GM12892 (cell line): ENCODE data around the gene NFKB1.
A peak's percentile ranks its signal among the peaks of the same experiment; 100 is the strongest.
"Not testable (repeated sequence)": the region's sequence is repeated elsewhere in the genome, so short reads cannot be mapped to it uniquely, and the experiment has no call there.

Source experiments
- DNase-seq: peaks from one replicate; pipeline ENCODE4 v3.0.0; 2011; ENCODE audit not compliant: insufficient read length
- FAIRE-seq: peaks from 2 replicates; lab custom pipeline; 2011; peaks lifted over from hg19 to GRCh38; lab: Jason Lieb, UNC
- POLR2A ChIP-seq: IDR thresholded peaks from 2 replicates; pipeline ENCODE4 v1.6.1; 2011; ENCODE audit warnings: low read depth, low read length, control low read depth
- POLR2AphosphoS5 ChIP-seq: IDR thresholded peaks from 2 replicates; pipeline ENCODE4 v1.6.1; 2011; ENCODE audit warnings: low read depth, low read length, control low read depth
- TAF1 ChIP-seq: IDR thresholded peaks from 2 replicates; pipeline ENCODE4 v1.6.1; 2011; ENCODE audit warnings: low read depth, mild to moderate bottlenecking, control low read depth, low read length, borderline replicate concordance

The NFKB1 gene

GRCh38 chr4:102560571-102561341 is 59.6 kb downstream of the NFKB1 start:
- FAIRE-seq = peak; percentile 77
- no peak for DNase-seq
- TF ChIP-seq POLR2A (no peak), TAF1 (no peak), POLR2AphosphoS5 (no peak)

- DNase-seq (no peak), FAIRE-seq (no peak)
- TF ChIP-seq POLR2AphosphoS5 = no peak
- TF ChIP-seq TAF1 = no peak
- TF ChIP-seq POLR2A = no peak
Observed at GRCh38 chr4:102563000-102563399, 61.8 kb downstream of the NFKB1 start.

GRCh38 chr4:102564399-102565059 is 63.4 kb downstream of the NFKB1 start:
- peak; percentile 92 for FAIRE-seq
- no peak for TF ChIP-seq POLR2AphosphoS5
- TF ChIP-seq POLR2A = peak; percentile 36; the same call in 1 of the 2 replicates
- no peak for DNase-seq

GRCh38 chr4:102565696-102566095 is 64.5 kb downstream of the NFKB1 start:
- DNase-seq = no peak
- FAIRE-seq = peak; percentile 56
- no peak for TF ChIP-seq POLR2A
- TF ChIP-seq TAF1 = no peak
- no peak for TF ChIP-seq POLR2AphosphoS5

- FAIRE-seq (no peak), DNase-seq (no peak)
- no peak for TF ChIP-seq TAF1
- no peak for TF ChIP-seq POLR2AphosphoS5
- TF ChIP-seq POLR2A = no peak
Observed at GRCh38 chr4:102566426-102566825, 65.3 kb downstream of the NFKB1 start.

GRCh38 chr4:102567427-102567826 is 66.3 kb downstream of the NFKB1 start:
- DNase-seq (no peak), FAIRE-seq (no peak)
- TF ChIP-seq POLR2AphosphoS5 (no peak), TAF1 (no peak), POLR2A (no peak)

- FAIRE-seq (no peak), DNase-seq (no peak)
- TF ChIP-seq TAF1 = no peak
Observed at GRCh38 chr4:102569200-102569599, 68.0 kb downstream of the NFKB1 start.

- not testable (repeated sequence) for DNase-seq, FAIRE-seq
Observed at GRCh38 chr4:102570211-102570610, 69.1 kb downstream of the NFKB1 start.

GRCh38 chr4:102572452-102572851 is 71.3 kb downstream of the NFKB1 start:
- DNase-seq (no peak), FAIRE-seq (no peak)
- no peak for TF ChIP-seq POLR2A
- TF ChIP-seq POLR2AphosphoS5 = no peak
- TF ChIP-seq TAF1 = no peak

- DNase-seq = no peak
- FAIRE-seq = no peak
- TF ChIP-seq TAF1 = no peak
- TF ChIP-seq POLR2AphosphoS5 = no peak
- no peak for TF ChIP-seq POLR2A
Observed at GRCh38 chr4:102574317-102574716, 73.2 kb downstream of the NFKB1 start.

GRCh38 chr4:102575369-102576129 is 74.4 kb downstream of the NFKB1 start:
- TF ChIP-seq POLR2A (no peak), POLR2AphosphoS5 (no peak), TAF1 (no peak)
- no peak for FAIRE-seq
- DNase-seq = no peak

- no peak for TF ChIP-seq POLR2A
- TF ChIP-seq POLR2AphosphoS5 = no peak
- no peak for TF ChIP-seq TAF1
- no peak for DNase-seq
- FAIRE-seq = no peak
Observed at GRCh38 chr4:102578270-102578669, 77.1 kb downstream of the NFKB1 start.
